Mucosa of stomach (tissue), 1 donor: ENCODE results near the gene OMG.
"Not testable (repeated sequence)": the region's sequence is repeated elsewhere in the genome, so short reads cannot be mapped to it uniquely, and the experiment has no call there.

Source experiments
- H3K27me3 ChIP-seq: one replicate; pipeline ENCODE4 v1.7.0; 2013; ENCODE audit warnings: mild to moderate bottlenecking, low read length; ENCODE audit not compliant: control insufficient read depth, insufficient read depth
- H3K36me3 ChIP-seq: one replicate; pipeline ENCODE4 v1.7.0; 2013; ENCODE audit warnings: low read length; ENCODE audit not compliant: control insufficient read depth, insufficient read depth
- H3K4me1 ChIP-seq: one replicate; pipeline ENCODE4 v1.7.0; 2013; ENCODE audit warnings: mild to moderate bottlenecking, low read length; ENCODE audit not compliant: control insufficient read depth, insufficient read depth
- H3K4me3 ChIP-seq: one replicate; pipeline ENCODE4 v1.7.0; 2013; ENCODE audit warnings: low read length
- H3K9ac ChIP-seq: one replicate; pipeline ENCODE4 v1.7.0; 2013; ENCODE audit warnings: mild to moderate bottlenecking, low read length, moderate library complexity
- H3K9me3 ChIP-seq: one replicate; pipeline ENCODE4 v1.7.0; 2013; ENCODE audit warnings: mild to moderate bottlenecking, low read length, moderate library complexity; ENCODE audit not compliant: control insufficient read depth
- donor health status: Pancreatic carcinoma.

The OMG gene, protein sequence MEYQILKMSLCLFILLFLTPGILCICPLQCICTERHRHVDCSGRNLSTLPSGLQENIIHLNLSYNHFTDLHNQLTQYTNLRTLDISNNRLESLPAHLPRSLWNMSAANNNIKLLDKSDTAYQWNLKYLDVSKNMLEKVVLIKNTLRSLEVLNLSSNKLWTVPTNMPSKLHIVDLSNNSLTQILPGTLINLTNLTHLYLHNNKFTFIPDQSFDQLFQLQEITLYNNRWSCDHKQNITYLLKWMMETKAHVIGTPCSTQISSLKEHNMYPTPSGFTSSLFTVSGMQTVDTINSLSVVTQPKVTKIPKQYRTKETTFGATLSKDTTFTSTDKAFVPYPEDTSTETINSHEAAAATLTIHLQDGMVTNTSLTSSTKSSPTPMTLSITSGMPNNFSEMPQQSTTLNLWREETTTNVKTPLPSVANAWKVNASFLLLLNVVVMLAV

DNA sequence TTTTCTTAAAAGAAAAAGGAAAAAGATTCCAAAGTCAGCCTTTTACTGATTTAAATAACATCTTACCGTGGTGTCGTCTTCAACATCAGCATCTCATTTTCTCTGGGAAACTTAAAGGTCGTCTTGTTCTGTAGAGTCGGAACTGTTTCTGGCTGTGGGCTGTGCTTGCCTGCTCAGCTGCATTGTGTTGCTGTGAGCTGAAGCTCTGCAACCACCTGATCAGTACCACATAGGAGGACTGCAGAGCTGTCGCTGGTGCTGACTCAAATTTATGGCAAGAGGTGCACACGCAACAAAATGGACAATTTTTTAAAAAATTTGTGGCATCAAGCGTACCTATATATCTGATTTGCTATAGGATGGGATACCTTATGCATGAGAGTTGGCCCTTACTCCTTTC lies at the start of gene OMG:
OMG (minus strand) TSS at position 150 of the 400 bp plus-strand sequence. CDS start 908 bp downstream, outside the sequence.
- Histone ChIP-seq H3K9me3 (no peaks in the 10 kb centered on the region), H3K9ac (no peak within 1 kb of the TSS), H3K4me1 (no peaks in the 10 kb centered on the region), H3K4me3 (no peak within 1 kb of the TSS), H3K36me3 (no peaks in the 10 kb centered on the region), H3K27me3 (no peaks in the 10 kb centered on the region)

DNA sequence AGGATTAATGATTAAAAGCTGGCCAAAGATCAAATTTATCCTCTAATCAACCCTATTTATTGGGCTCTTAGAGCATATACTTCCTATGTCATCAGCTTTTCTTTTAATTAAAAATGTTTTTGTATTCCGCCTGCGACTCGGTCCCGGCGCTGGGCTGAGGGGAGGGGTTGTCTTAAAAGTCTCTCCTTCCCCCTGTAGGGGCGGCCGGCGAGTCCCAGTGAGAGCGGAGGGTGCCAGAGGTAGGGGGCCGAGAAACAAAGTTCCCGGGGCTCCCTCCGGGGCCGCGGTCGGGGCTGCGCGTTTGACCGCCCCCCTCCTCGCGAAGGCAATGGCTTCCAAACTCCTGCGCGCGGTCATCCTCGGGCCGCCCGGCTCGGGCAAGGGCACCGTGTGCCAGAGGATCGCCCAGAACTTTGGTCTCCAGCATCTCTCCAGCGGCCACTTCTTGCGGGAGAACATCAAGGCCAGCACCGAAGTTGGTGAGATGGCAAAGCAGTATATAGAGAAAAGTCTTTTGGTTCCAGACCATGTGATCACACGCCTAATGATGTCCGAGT lies 48.2 kb upstream of the OMG start:
- H3K9ac ChIP-seq, H3K4me1 ChIP-seq, H3K27me3 ChIP-seq, H3K4me3 ChIP-seq, H3K36me3 ChIP-seq, H3K9me3 ChIP-seq: not testable (repeated sequence)

DNA sequence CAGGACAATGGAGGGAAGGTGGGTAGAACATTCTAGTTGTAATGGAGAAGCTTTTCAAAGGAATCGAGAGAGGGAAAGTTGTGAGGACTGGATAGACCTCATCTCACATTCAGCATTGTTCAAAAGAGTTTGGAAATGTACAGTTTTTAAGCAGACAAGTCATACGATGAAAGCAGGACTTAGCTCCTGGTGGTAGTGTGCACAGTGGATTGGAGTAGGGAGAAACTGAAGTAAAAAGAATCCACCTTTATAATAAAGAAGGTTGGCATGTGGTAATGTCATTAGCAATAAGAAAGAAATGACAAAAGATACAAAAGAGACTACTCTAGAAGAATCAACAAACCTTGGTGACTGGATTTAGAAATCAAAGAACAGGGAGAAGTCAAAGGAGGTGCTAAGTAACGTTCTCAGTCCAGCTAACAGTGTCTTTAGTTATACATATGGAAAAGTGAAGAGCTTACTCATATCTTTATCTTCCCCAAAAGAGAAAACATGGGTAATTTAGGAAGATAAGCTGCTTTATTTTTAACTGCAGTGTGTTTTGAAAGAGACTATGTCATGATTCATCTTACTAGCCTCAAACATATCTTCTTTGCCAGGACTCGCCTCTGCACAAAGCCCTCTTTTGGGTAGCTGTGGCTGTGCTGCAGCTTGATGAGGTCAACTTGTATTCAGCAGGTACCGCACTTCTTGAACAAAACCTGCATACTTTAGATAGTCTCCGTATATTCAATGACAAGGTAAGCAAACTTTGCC lies 43.0 kb upstream of the OMG start:
- Histone ChIP-seq H3K9me3 (no peaks in the 10 kb centered on the region), H3K27me3 (no peaks in the 10 kb centered on the region), H3K9ac (no peak overlapping the region), H3K4me1 (no peaks in the 10 kb centered on the region), H3K4me3 (no peak overlapping the region), H3K36me3 (no peaks in the 10 kb centered on the region)

DNA sequence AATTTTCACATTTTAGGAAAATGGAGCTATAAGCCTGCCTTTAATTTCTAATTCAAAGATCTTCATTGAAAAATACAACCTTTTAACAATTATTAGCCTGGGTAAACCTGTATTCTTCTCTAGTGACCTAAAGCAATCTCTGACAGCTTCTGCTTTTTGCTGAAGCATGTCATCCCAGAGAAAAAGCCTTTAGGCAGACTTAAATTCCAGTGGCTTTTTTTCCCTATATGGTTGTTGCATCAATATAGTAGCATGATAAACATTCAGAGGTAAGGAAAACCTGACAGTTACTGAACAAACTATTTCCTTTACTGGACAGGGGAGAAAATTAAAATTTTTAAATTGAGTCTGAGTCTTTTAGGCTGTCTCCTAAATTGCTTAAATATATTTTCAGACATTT lies 32.2 kb upstream of the OMG start:
- no peaks in the 10 kb centered on the region for H3K4me1 ChIP-seq
- H3K9ac ChIP-seq = no peak overlapping the region
- H3K27me3 ChIP-seq = no peaks in the 10 kb centered on the region
- no peak overlapping the region for H3K4me3 ChIP-seq
- H3K9me3 ChIP-seq = no peaks in the 10 kb centered on the region
- peaks cover 6% of the 10 kb centered on the region for H3K36me3 ChIP-seq

DNA sequence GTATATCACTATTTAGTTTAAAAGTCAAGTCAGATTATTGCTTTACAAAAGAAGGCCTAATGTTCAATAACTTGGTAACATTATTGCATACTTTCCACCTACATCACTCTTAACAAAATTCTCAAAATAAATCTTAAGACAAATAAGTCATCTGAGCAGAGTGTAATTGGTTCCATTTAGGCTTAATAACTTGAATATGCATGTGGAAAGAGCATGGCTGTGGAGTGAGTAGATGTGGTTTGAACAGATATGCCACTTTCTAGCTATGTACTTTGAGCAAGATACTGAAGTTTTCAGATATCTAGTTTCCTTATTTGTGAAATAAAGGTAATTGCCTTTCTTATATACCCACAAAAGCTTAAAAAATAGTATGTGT lies 31.1 kb upstream of the OMG start:
- Histone ChIP-seq H3K9me3 (no peaks in the 10 kb centered on the region), H3K4me3 (no peak overlapping the region), H3K36me3 (peaks cover 6% of the 10 kb centered on the region), H3K9ac (no peak overlapping the region), H3K4me1 (no peaks in the 10 kb centered on the region), H3K27me3 (no peaks in the 10 kb centered on the region)

DNA sequence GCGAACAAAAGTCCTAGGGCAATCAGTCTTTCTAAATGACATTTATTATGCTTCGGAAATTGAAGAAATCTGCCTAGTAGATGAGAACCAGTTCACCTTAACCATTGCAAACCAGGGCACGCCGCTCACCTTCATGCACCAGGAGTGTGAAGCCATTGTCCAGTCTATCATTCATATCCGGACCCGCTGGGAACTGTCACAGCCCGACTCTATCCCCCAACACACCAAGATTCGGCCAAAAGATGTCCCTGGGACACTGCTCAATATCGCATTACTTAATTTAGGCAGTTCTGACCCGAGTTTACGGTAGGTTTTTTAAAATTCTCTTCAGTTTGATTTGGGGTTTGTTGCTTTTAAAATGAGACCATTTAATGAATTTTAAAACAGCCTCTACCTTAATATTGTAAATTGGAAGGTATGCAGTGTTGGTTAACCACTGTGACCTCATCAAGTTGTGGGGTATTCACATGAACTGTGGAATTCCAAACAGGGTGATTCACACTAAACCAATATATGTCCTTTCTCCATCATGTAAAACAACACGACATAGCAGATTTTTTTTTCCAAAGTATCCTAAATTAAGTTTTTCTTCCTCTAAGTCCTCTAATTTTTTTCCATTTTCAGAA lies 30.6 kb upstream of the OMG start:
- Histone ChIP-seq H3K9ac (no peak overlapping the region), H3K36me3 (peaks cover 6% of the 10 kb centered on the region), H3K9me3 (no peaks in the 10 kb centered on the region), H3K27me3 (no peaks in the 10 kb centered on the region), H3K4me1 (no peaks in the 10 kb centered on the region), H3K4me3 (no peak overlapping the region)

DNA sequence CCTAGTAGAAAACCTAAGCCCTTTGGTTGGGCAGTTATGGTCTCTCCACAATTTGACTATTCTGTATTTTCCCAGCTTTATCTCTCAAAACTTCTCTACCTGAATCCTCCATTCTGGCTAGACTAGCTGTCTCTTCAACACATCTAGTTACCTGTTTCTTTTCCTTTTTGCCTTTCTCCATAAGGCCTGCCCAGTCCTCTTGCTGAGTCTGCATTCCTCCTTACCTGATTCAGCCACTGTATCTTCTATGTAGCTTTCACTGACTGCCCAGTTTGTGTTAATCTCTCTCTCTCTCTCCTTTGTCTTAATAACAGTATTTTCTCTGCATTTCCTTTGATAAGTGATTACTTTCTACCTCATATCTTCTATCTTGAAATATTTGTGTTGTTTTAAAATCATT lies 26.5 kb upstream of the OMG start:
- Histone ChIP-seq H3K4me3 (no peak overlapping the region), H3K9me3 (no peaks in the 10 kb centered on the region), H3K4me1 (no peaks in the 10 kb centered on the region), H3K9ac (no peak overlapping the region), H3K36me3 (peaks cover 6% of the 10 kb centered on the region), H3K27me3 (no peaks in the 10 kb centered on the region)

DNA sequence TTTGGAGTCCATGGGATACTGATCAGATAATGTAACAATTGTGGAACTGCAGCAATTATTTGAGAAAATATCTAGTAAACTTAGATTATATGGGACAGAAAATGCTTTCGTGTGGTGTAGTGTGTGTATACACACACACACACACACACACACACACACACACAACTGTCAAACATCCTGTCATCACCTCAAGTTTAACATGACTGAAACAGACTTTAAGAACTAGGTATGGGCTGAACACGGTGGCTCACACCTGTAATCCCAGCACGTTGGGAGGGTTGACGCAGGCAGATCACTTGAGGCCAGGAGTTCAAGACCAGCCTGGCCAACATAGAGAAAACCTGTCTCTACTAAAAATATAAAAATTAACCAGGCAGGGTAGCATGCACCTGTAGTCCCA lies 24.9 kb upstream of the OMG start:
- Histone ChIP-seq H3K4me3 (no peak overlapping the region), H3K4me1 (no peaks in the 10 kb centered on the region), H3K36me3 (peaks cover 6% of the 10 kb centered on the region), H3K27me3 (no peaks in the 10 kb centered on the region), H3K9ac (no peak overlapping the region), H3K9me3 (no peaks in the 10 kb centered on the region)

DNA sequence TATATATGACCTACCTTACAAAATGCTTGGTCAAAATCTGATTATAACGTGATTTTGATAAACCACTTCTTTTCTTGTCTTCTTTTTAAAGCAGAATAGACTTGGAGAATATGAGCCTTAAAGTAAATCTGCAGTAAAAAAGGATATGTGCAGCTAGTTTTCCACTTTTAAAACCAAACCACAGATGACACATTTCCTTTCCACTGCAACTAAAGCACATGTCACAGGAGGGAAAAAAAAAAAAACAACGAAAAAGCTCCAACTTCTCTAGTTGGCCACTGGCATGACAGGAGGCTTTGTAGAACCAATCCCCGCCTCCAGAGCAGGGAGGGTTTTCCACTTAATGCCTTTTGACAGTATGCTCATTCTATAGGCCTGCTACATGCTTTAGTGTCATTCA lies 24.4 kb upstream of the OMG start, which contains the start of gene EVI2A:
EVI2A (minus strand) TSS at position 142 of the 400 bp plus-strand sequence. CDS start 2,609 bp downstream, outside the sequence.
- no peak within 1 kb of the TSS for H3K4me3 ChIP-seq
- no peaks in the 10 kb centered on the region for H3K27me3 ChIP-seq
- H3K9me3 ChIP-seq = no peaks in the 10 kb centered on the region
- peak within 1 kb of the TSS; percentile 1 for H3K9ac ChIP-seq
- peaks cover 6% of the 10 kb centered on the region for H3K36me3 ChIP-seq
- H3K4me1 ChIP-seq = no peaks in the 10 kb centered on the region

DNA sequence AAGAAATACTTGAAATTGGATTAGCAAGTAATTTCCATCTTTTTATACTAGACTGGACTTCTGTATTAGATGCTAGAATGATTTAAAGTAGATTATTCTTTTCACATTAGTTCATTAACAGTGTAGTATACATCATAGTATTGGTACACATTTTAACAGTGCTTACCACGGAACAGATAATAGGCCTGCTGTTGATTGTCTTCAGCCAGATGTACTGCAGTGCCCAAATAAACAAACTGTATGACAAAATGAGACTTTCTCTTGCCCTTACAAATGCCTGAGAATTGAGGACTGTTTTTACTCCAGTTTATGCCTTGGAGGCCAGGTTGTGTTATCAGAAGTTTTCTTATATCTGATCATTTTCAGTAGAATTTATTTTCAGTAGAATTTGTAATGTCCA lies 23.8 kb upstream of the OMG start:
- H3K27me3 ChIP-seq = no peaks in the 10 kb centered on the region
- no peak overlapping the region for H3K4me3 ChIP-seq
- H3K9ac ChIP-seq = peak overlapping the region; percentile 1
- no peaks in the 10 kb centered on the region for H3K4me1 ChIP-seq
- H3K9me3 ChIP-seq = no peaks in the 10 kb centered on the region
- H3K36me3 ChIP-seq = peaks cover 3% of the 10 kb centered on the region

DNA sequence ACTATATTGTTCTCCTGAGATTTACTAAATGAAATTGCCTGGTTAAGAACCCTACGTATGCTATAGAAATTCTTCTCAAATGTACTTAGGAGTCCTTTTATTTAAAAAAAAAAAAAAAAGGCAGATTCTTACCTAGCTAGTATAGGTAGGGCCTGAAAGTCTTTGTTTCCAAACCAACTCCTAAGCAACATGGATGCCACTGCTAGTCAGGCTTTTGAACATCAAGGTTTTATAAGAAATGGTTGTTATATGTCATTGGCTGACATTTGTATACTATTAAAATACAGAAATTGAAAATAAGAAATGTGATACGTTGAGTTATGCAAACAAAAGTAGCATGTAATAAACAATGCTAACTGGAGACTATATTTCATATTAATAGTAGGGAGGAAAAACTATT lies 23.2 kb upstream of the OMG start:
- H3K9ac ChIP-seq = no peak overlapping the region
- no peak overlapping the region for H3K4me3 ChIP-seq
- H3K27me3 ChIP-seq = no peaks in the 10 kb centered on the region
- H3K36me3 ChIP-seq = no peaks in the 10 kb centered on the region
- no peaks in the 10 kb centered on the region for H3K4me1 ChIP-seq
- H3K9me3 ChIP-seq = no peaks in the 10 kb centered on the region
